Neuronal stem cell (in vitro differentiated cells): Measurements from ENCODE around the gene COQ8A.

Experiments
- DNase-seq: peaks from one replicate; pipeline ENCODE4 v3.0.0-alpha.2; 2013; ENCODE audit warnings: low spot score
- H2AFZ ChIP-seq: one replicate; pipeline ENCODE4 v1.6.1; 2013; ENCODE audit warnings: mild to moderate bottlenecking, low read length, inconsistent platforms
- H2AK5ac ChIP-seq: 2 replicates; pipeline ENCODE4 v1.6.1; 2013; ENCODE audit warnings: low read depth, mild to moderate bottlenecking, inconsistent platforms, low read length, moderate library complexity, mixed read lengths
- H2BK120ac ChIP-seq: 2 replicates; pipeline ENCODE4 v1.6.1; 2013; ENCODE audit warnings: low read depth, mild to moderate bottlenecking, inconsistent platforms, low read length, moderate library complexity, mixed read lengths
- H2BK12ac ChIP-seq: one replicate; pipeline ENCODE4 v1.6.1; 2013; ENCODE audit warnings: low read length, inconsistent platforms
- H2BK15ac ChIP-seq: 2 replicates; pipeline ENCODE4 v1.6.1; 2013; ENCODE audit warnings: mild to moderate bottlenecking, low read length, inconsistent platforms, mixed read lengths
- H2BK5ac ChIP-seq: one replicate; pipeline ENCODE4 v1.6.1; 2013; ENCODE audit warnings: inconsistent platforms, mild to moderate bottlenecking, low read length, moderate library complexity
- H3K14ac ChIP-seq: one replicate; pipeline ENCODE4 v1.6.1; 2013; ENCODE audit warnings: low read length, inconsistent platforms
- H3K18ac ChIP-seq: 2 replicates; pipeline ENCODE4 v1.6.1; 2013; ENCODE audit warnings: low read length, inconsistent platforms
- H3K23ac ChIP-seq: 2 replicates; pipeline ENCODE4 v1.6.1; 2013; ENCODE audit warnings: low read depth, mild to moderate bottlenecking, mixed read lengths, low read length, inconsistent platforms; ENCODE audit not compliant: poor library complexity
- H3K27ac ChIP-seq: replicated peaks from 3 replicates; pipeline ENCODE4 v1.5.1; 2013; ENCODE audit warnings: low read length, inconsistent platforms
- H3K27me3 ChIP-seq, 3 experiments: 2 replicates each; pipeline ENCODE4 v1.6.1; 2013; ENCODE audit warnings: low read length in 3 of 3, mild to moderate bottlenecking in 2 of 3, inconsistent platforms in 1 of 3, low read depth in 1 of 3, mixed read lengths in 1 of 3, moderate library complexity in 1 of 3; ENCODE audit not compliant: control insufficient read depth in 3 of 3, insufficient read depth in 3 of 3
- H3K36me3 ChIP-seq, 2 donors: replicated peaks in 1 of 2; 2 replicates each; pipeline ENCODE4 v1.6.1; 2013; ENCODE audit warnings: low read length in 2 of 2; ENCODE audit not compliant: control insufficient read depth in 2 of 2, insufficient read depth in 2 of 2
- H3K4ac ChIP-seq: 2 replicates; pipeline ENCODE4 v1.6.1; 2013; ENCODE audit warnings: inconsistent platforms, mild to moderate bottlenecking, low read length, moderate library complexity
- H3K4me1 ChIP-seq, 2 donors: 1 replicate in 1 of 2; 2 replicates in 1 of 2; pipeline ENCODE4 v1.6.1; 2013; ENCODE audit warnings: low read length in 2 of 2, low read depth in 1 of 2; ENCODE audit not compliant: control insufficient read depth in 2 of 2, insufficient read depth in 1 of 2
- H3K4me2 ChIP-seq: one replicate; pipeline ENCODE4 v1.6.1; 2013; ENCODE audit warnings: mild to moderate bottlenecking, low read length, inconsistent platforms; ENCODE audit not compliant: insufficient read depth, poor library complexity, severe bottlenecking
- H3K4me3 ChIP-seq, 2 donors: 2 replicates each; pipeline ENCODE4 v1.5.1; 2013; ENCODE audit warnings: low read length in 2 of 2, mild to moderate bottlenecking in 2 of 2, inconsistent platforms in 1 of 2, moderate library complexity in 1 of 2
- H3K79me1 ChIP-seq: one replicate; pipeline ENCODE4 v1.6.1; 2013; ENCODE audit warnings: low read depth, mild to moderate bottlenecking, inconsistent platforms, low read length, moderate library complexity
- H3K9ac ChIP-seq: one replicate; pipeline ENCODE4 v1.6.1; 2013; ENCODE audit warnings: mild to moderate bottlenecking, low read depth, low read length, inconsistent platforms; ENCODE audit not compliant: poor library complexity
- H3K9me3 ChIP-seq, 2 donors: replicated peaks in 1 of 2; 2 replicates each; pipeline versions ENCODE3 to v1.6.1; 2013; ENCODE audit warnings: low read length in 2 of 2, mild to moderate bottlenecking in 2 of 2, inconsistent platforms in 1 of 2, low read depth in 1 of 2, mixed read lengths in 1 of 2, moderate library complexity in 1 of 2; ENCODE audit not compliant: control insufficient read depth in 2 of 2, insufficient read depth in 1 of 2
- H4K8ac ChIP-seq: one replicate; pipeline ENCODE4 v1.6.1; 2013; ENCODE audit warnings: low read depth, mild to moderate bottlenecking, inconsistent platforms, low read length, moderate library complexity
- H4K91ac ChIP-seq: one replicate; pipeline ENCODE4 v1.6.1; 2013; ENCODE audit warnings: low read length, low read depth, mild to moderate bottlenecking, inconsistent platforms; ENCODE audit not compliant: poor library complexity
- WGBS, 2 donors: extraction: QIAGEN DNeasy Blood & Tissue Kit; methylation state at CpG; one replicate each; pipeline ENCODE4 v1.1.7; 2013; ENCODE audit warnings: missing lambda C conversion rate in 2 of 2, mixed read lengths in 1 of 2; ENCODE audit not compliant: insufficient read length in 2 of 2, insufficient replicate concordance in 1 of 2; ENCODE audit errors: extremely low coverage in 2 of 2; 5-methylcytosine and 5-hydroxymethylcytosine counted together

COQ8A gene

GRCh38 chr1:226971765-226972164 is 31.7 kb downstream of the COQ8A start:
- H3K18ac ChIP-seq = no peak overlapping the region
- no peak overlapping the region for H3K4me3 ChIP-seq
- no peak overlapping the region for H2BK12ac ChIP-seq
- H3K14ac ChIP-seq = no peak overlapping the region
- no CpG with 5 or more reads among the region's 1 CpG for WGBS, 2 donors
- no peak overlapping the region for H2AK5ac ChIP-seq
- no peak overlapping the region for H4K91ac ChIP-seq
- no peak overlapping the region for H3K4ac ChIP-seq
- no peak overlapping the region for H2BK15ac ChIP-seq
- H3K4me1 ChIP-seq = peaks cover 21 to 23% of the 10 kb centered on the region in 2 donors
- H2BK5ac ChIP-seq = no peak overlapping the region
- no peak overlapping the region for H3K4me2 ChIP-seq
- H3K9me3 ChIP-seq = peaks cover 2 to 5% of the 10 kb centered on the region in 2 donors
- H3K79me1 ChIP-seq = no peaks in the 10 kb centered on the region
- no peak overlapping the region for H4K8ac ChIP-seq
- no peaks in the 10 kb centered on the region for H3K27me3 ChIP-seq
- H3K27ac ChIP-seq = no peak overlapping the region
- no peak overlapping the region for H2BK120ac ChIP-seq
- H3K9ac ChIP-seq = no peak overlapping the region
- no peak overlapping the region for H2AFZ ChIP-seq
- H3K23ac ChIP-seq = no peak overlapping the region
- H3K36me3 ChIP-seq = peaks cover 2 to 3% of the 10 kb centered on the region in 2 donors
- no peak for DNase-seq

DNA sequence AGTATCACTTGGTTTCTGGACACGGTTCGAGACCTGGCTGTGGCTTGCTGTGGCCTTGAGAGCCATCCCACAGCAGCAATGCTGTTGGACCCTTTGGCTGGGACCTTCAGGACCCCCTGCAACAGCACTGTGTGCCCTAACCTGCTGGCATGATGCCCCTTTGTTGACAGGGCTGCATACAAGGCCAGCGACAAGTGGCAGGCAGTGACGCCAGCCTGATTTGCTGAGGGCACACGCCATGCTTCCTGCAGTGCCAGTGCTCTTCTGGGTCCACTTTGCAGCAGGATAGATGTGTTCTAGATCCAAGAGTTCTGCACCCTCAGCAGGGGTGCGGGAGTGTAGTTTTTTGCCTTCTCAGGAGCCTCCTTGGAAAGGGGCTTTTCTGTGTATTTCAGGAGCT is 32.8 kb downstream of the COQ8A start:
- H2BK5ac ChIP-seq = no peak overlapping the region

GRCh38 chr1:226973371-226973897 is 33.3 kb downstream of the COQ8A start:
- H2BK15ac ChIP-seq = no peak overlapping the region
- no peak overlapping the region for H2BK120ac ChIP-seq
- WGBS, 2 donors = no CpG with 5 or more reads among the region's 5 CpGs
- H2BK5ac ChIP-seq = no peak overlapping the region
- H2AFZ ChIP-seq = no peak overlapping the region
- H3K23ac ChIP-seq = no peak overlapping the region
- H3K9ac ChIP-seq = no peak overlapping the region
- no peak overlapping the region for H3K14ac ChIP-seq
- no peak overlapping the region for H3K4ac ChIP-seq
- H2AK5ac ChIP-seq = no peak overlapping the region
- H2BK12ac ChIP-seq = no peak overlapping the region
- no peak overlapping the region for H3K27ac ChIP-seq
- peaks cover 2 to 3% of the 10 kb centered on the region in 2 donors for H3K36me3 ChIP-seq
- H3K9me3 ChIP-seq = peaks cover 5% of the 10 kb centered on the region in 2 donors
- H4K91ac ChIP-seq = no peak overlapping the region
- H3K27me3 ChIP-seq = no peaks in the 10 kb centered on the region
- no peak overlapping the region for H3K4me3 ChIP-seq
- no peak for DNase-seq
- H3K18ac ChIP-seq = peak overlapping the region; percentile 16
- no peak overlapping the region for H3K4me2 ChIP-seq
- peaks cover 5% of the 10 kb centered on the region for H3K79me1 ChIP-seq
- H3K4me1 ChIP-seq = peaks cover 21 to 23% of the 10 kb centered on the region in 2 donors
- H4K8ac ChIP-seq = no peak overlapping the region

More for the DNA sequence above, 32.8 kb downstream of the COQ8A start:
- Histone ChIP-seq H3K27ac (no peak overlapping the region), H2BK15ac (no peak overlapping the region), H3K9me3 (peaks cover 5% of the 10 kb centered on the region in 2 donors), H3K23ac (peak overlapping the region; percentile 80), H2AFZ (no peak overlapping the region), H3K4me3 (no peak overlapping the region), H3K36me3 (peaks cover 2 to 3% of the 10 kb centered on the region in 2 donors), H3K9ac (peak overlapping the region; percentile 30), H2BK12ac (no peak overlapping the region), H2BK120ac (no peak overlapping the region), H3K79me1 (peaks cover 5% of the 10 kb centered on the region), H4K91ac (no peak overlapping the region), H3K18ac (no peak overlapping the region), H2AK5ac (no peak overlapping the region), H3K27me3 (no peaks in the 10 kb centered on the region), H3K4me2 (no peak overlapping the region), H3K4ac (peak overlapping the region; percentile 58), H4K8ac (peak overlapping the region; percentile 52), H3K4me1 (peaks cover 21 to 23% of the 10 kb centered on the region in 2 donors), H3K14ac (peak overlapping the region; percentile 49)
- no peak for DNase-seq
- no CpG with 5 or more reads among the region's 6 CpGs for WGBS, 2 donors

DNA sequence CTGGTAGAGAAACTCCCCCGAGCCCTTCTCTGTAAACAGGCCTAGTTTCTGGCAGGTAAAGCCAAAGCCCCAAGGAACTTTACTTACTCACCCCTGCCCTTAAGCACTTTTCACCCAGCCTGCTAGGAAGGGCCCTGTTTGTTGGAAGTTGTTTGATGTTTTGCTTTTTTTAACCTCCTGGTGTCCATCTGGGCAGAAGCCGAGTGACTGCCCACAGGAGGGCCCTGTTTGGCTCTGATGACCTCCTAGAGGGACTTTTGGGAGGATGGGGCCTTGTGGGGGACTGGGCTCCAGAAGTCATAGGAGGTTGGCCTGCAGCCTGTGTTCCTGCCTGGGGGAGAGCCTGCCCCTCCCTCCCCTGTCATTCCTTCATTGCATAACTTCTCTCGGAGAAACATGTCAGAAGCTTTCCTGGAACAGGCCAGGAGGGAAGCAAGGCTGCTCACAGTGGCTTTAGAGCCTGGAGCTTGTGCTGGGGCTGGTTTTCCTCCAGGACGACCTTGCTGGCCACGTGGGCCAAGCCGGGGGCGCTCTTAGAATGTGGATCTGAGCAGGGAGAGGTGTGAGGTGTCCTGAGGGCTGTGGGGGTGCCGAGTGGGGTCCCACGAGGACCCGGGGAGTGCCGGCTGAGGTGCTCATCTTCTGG is 33.9 kb downstream of the COQ8A start:
- H3K79me1 ChIP-seq = peaks cover 5% of the 10 kb centered on the region
- peak overlapping the region; percentile 45 for H3K18ac ChIP-seq
- no peak overlapping the region for H3K27ac ChIP-seq
- H2BK120ac ChIP-seq = no peak overlapping the region
- no peak overlapping the region for H3K4ac ChIP-seq
- H3K4me3 ChIP-seq = no peak overlapping the region
- peaks cover 21 to 23% of the 10 kb centered on the region in 2 donors for H3K4me1 ChIP-seq
- H3K23ac ChIP-seq = no peak overlapping the region
- peaks cover 5% of the 10 kb centered on the region in 2 donors for H3K9me3 ChIP-seq
- peaks cover 2 to 3% of the 10 kb centered on the region in 2 donors for H3K36me3 ChIP-seq
- peak overlapping the region; percentile 72 for H2AK5ac ChIP-seq
- no peak overlapping the region for H4K8ac ChIP-seq
- no peak overlapping the region for H2BK15ac ChIP-seq
- no peak for DNase-seq
- no CpG with 5 or more reads among the region's 11 CpGs for WGBS, 2 donors
- H2BK5ac ChIP-seq = peak overlapping the region; percentile 32
- H3K27me3 ChIP-seq = no peaks in the 10 kb centered on the region
- no peak overlapping the region for H3K4me2 ChIP-seq
- H2BK12ac ChIP-seq = peak overlapping the region; percentile 8
- H3K14ac ChIP-seq = no peak overlapping the region
- H3K9ac ChIP-seq = no peak overlapping the region
- H4K91ac ChIP-seq = no peak overlapping the region
- peak overlapping the region; percentile 43 for H2AFZ ChIP-seq
